ENCODE results near the gene DCDC1.

- no peak for TF ChIP-seq CTCF (IDR thresholded peaks at IDR 0.05)
- no peak for TF ChIP-seq REST (IDR thresholded peaks at IDR 0.05; ENCODE audit: insufficient read depth in 1 of 2, low read depth in 2 of 2, low read length in 1 of 2)
- no peak for TF ChIP-seq POLR2AphosphoS5 (IDR thresholded peaks at IDR 0.05; ENCODE audit: low read depth, low read length)
- no peak for TF ChIP-seq TCF7L2 (IDR thresholded peaks at IDR 0.05; ENCODE audit: low read depth, low read length)
- no peak for TF ChIP-seq SIN3A (IDR thresholded peaks at IDR 0.05; ENCODE audit: borderline replicate concordance, insufficient read depth, low read depth, low read length)
Measured at GRCh38 chr11:30837252-30837651, 532.3 kb downstream of the DCDC1 start.

Measured in Panc1 (cell line).